K562 (cell line): ENCODE results near the gene NCOA4. TPM values are rescaled to one million over a fixed set of nuclear protein-coding genes. Genes with fewer than 3 reads are reported as not detected.

ENCODE experiments used
- BHLHE40 ChIP-seq: IDR thresholded peaks from 2 replicates; pipeline ENCODE4 v1.6.1; 2011; ENCODE audit warnings: low read length, improper control_type of control experiment
- E2F3 ChIP-seq: fragments of 250-450 bp; sonication (Bioruptor Pico); IDR thresholded peaks from 2 replicates; pipeline ENCODE4 v1.4.0; 2020; ENCODE audit warnings: mild to moderate bottlenecking
- ERF ChIP-seq: fragments of 450-650 bp; formaldehyde crosslinking; IDR thresholded peaks from 2 replicates; pipeline ENCODE4 v1.4.0; 2020; ENCODE audit warnings: mild to moderate bottlenecking, mixed read lengths
- FIP1L1 ChIP-seq: fragments of 200-400 bp; formaldehyde crosslinking; IDR thresholded peaks from 2 replicates; pipeline ENCODE4 v1.6.1; 2018; ENCODE audit warnings: mild to moderate bottlenecking, low read depth, low read length; ENCODE audit not compliant: poor library complexity, severe bottlenecking
- FOS ChIP-seq: IDR thresholded peaks from 3 replicates; pipeline ENCODE4 v1.6.1; 2011; ENCODE audit not compliant: insufficient read length; ENCODE audit errors: extremely low read depth
- FOXA1 ChIP-seq: fragments of 450-650 bp; IDR thresholded peaks from 2 replicates; pipeline ENCODE4 v1.6.1; 2016; ENCODE audit warnings: mild to moderate bottlenecking, borderline replicate concordance
- HDAC8 ChIP-seq: fragments of 450-650 bp; IDR thresholded peaks from 2 replicates; pipeline ENCODE4 v1.6.1; 2016; ENCODE audit warnings: mild to moderate bottlenecking, missing genetic modification characterization, moderate library complexity, missing compliant biosample characterization
- MECOM ChIP-seq: fragments of 250-450 bp; sonication (Bioruptor Pico); IDR thresholded peaks from 2 replicates; pipeline ENCODE4 v1.8.0; 2022; ENCODE audit warnings: inconsistent platforms
- MXI1 ChIP-seq: IDR thresholded peaks from 2 replicates; pipeline ENCODE4 v1.6.1; 2011; ENCODE audit warnings: low read depth, mild to moderate bottlenecking, improper control_type of control experiment, low read length
- RBM34 ChIP-seq: fragments of 200-400 bp; formaldehyde crosslinking; IDR thresholded peaks from 2 replicates; pipeline ENCODE4 v1.6.1; 2018; ENCODE audit warnings: low read length, borderline replicate concordance; ENCODE audit not compliant: insufficient read depth
- SOX6 ChIP-seq: fragments of 450-650 bp; IDR thresholded peaks from 2 replicates; pipeline ENCODE4 v1.6.1; 2014; ENCODE audit warnings: mild to moderate bottlenecking
- TARDBP ChIP-seq: fragments of 450-650 bp; IDR thresholded peaks from 2 replicates; pipeline ENCODE4 v1.6.1; 2016
- TFAM ChIP-seq: fragments of 250-450 bp; sonication (Bioruptor Pico); conservative IDR thresholded peaks from 2 replicates; pipeline ENCODE4 v1.5.0; 2021; ENCODE audit warnings: mild to moderate bottlenecking, moderate library complexity
- ZFP1 ChIP-seq: fragments of 450-650 bp; formaldehyde crosslinking; IDR thresholded peaks from 2 replicates; pipeline ENCODE4 v1.4.0; 2020; ENCODE audit warnings: mild to moderate bottlenecking, mixed read lengths
- ZNF133 ChIP-seq: fragments of 250-450 bp; sonication (Bioruptor Pico); IDR thresholded peaks from 2 replicates; pipeline ENCODE4 v1.4.0; 2020; ENCODE audit warnings: mild to moderate bottlenecking
- ZNF77 ChIP-seq: fragments of 250-450 bp; sonication (Bioruptor Pico); IDR thresholded peaks from 2 replicates; pipeline ENCODE4 v1.5.0; 2020
- polyA plus RNA-seq, 8 experiments: library from polyadenylated mRNA; depleted of rRNA in 4 of 8; stranded (reverse) in 5 of 8; unstranded in 3 of 8; fragments of >200 nt; fragmentation: Nextera tagmentation in 2 of 8; fragmentation: Illumina TruSeq in 1 of 8; extraction: Ambion mirVana in 2 of 8; extraction: Trizol in 1 of 8; gene quantifications; 2 replicates each; pipeline versions ENCODE4 v1.2.1 to v1.2.3, GENCODE V29; 2011 to 2014; ENCODE audit warnings: inconsistent platforms in 1 of 8, missing spikeins in 1 of 8
- total RNA-seq, 7 experiments: library from RNA; depleted of rRNA in 6 of 7; stranded (reverse); fragments of >200 nt in 6 of 7; fragmentation: Illumina TruSeq in 2 of 7; extraction: Trizol in 2 of 7; gene quantifications; 2 replicates each; pipeline versions ENCODE4 v1.2.1 to v1.2.3, GENCODE V29; 2011 to 2021; ENCODE audit warnings: low replicate concordance in 1 of 7
- TF ChIP-seq, protein P1 (sequence below): fragments of 250-450 bp; sonication (Bioruptor Pico); IDR thresholded peaks from 2 replicates; pipeline ENCODE4 v1.5.0; 2020; ENCODE audit warnings: mild to moderate bottlenecking, borderline replicate concordance
- TF ChIP-seq, protein P2 (sequence below), 2 experiments: fragments of 450-650 bp; IDR thresholded peaks; 2 replicates each; pipeline ENCODE4 v1.6.1; 2018; ENCODE audit warnings: mild to moderate bottlenecking in 2 of 2, low read depth in 1 of 2; ENCODE audit not compliant: partially characterized antibody in 2 of 2
- TF ChIP-seq, protein P3 (sequence below): sonication (generic); formaldehyde crosslinking; IDR thresholded peaks from 2 replicates; pipeline ENCODE4 v1.8.0; 2022; ENCODE audit warnings: missing genetic modification reagents, mild to moderate bottlenecking, borderline replicate concordance

Gene NCOA4
- total and polyA plus RNA-seq, 9 of the 15 experiments (the other 6 are each of a cell fraction or from before 2014, with no cell fraction given), result 89.8 to 283 (median 181) TPM

DNA sequence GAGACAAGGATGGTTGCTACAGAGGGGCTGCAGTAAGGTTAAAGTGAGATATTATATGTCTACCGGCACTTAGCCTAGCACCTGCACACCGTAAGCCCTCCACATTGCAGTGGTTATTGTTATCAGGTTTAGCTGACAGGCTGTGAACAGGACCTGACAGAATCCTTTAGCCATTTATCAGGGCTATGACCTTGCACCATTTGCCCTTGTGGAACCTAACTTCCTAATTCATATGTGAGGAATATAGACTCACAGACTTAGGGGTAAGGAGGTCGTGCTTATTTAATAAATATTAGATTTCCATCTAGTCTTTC, 10.1 kb downstream of the NCOA4 start (continued):
- no peak for TF ChIP-seq TARDBP
- TF ChIP-seq, protein P1, sequence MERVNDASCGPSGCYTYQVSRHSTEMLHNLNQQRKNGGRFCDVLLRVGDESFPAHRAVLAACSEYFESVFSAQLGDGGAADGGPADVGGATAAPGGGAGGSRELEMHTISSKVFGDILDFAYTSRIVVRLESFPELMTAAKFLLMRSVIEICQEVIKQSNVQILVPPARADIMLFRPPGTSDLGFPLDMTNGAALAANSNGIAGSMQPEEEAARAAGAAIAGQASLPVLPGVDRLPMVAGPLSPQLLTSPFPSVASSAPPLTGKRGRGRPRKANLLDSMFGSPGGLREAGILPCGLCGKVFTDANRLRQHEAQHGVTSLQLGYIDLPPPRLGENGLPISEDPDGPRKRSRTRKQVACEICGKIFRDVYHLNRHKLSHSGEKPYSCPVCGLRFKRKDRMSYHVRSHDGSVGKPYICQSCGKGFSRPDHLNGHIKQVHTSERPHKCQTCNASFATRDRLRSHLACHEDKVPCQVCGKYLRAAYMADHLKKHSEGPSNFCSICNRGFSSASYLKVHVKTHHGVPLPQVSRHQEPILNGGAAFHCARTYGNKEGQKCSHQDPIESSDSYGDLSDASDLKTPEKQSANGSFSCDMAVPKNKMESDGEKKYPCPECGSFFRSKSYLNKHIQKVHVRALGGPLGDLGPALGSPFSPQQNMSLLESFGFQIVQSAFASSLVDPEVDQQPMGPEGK (CRISPR knock-in tag), result no peak
- TF ChIP-seq FOXA1, result no peak
- no peak for TF ChIP-seq BHLHE40
- TF ChIP-seq FOS, result no peak
- TF ChIP-seq TFAM (CRISPR knock-in tag), result no peak
- no peak for TF ChIP-seq HDAC8 (tag)
- no peak for TF ChIP-seq ZFP1 (CRISPR knock-in tag)
- TF ChIP-seq MECOM (CRISPR knock-in tag), result no peak
- TF ChIP-seq RBM34, result no peak
- TF ChIP-seq, protein P2, sequence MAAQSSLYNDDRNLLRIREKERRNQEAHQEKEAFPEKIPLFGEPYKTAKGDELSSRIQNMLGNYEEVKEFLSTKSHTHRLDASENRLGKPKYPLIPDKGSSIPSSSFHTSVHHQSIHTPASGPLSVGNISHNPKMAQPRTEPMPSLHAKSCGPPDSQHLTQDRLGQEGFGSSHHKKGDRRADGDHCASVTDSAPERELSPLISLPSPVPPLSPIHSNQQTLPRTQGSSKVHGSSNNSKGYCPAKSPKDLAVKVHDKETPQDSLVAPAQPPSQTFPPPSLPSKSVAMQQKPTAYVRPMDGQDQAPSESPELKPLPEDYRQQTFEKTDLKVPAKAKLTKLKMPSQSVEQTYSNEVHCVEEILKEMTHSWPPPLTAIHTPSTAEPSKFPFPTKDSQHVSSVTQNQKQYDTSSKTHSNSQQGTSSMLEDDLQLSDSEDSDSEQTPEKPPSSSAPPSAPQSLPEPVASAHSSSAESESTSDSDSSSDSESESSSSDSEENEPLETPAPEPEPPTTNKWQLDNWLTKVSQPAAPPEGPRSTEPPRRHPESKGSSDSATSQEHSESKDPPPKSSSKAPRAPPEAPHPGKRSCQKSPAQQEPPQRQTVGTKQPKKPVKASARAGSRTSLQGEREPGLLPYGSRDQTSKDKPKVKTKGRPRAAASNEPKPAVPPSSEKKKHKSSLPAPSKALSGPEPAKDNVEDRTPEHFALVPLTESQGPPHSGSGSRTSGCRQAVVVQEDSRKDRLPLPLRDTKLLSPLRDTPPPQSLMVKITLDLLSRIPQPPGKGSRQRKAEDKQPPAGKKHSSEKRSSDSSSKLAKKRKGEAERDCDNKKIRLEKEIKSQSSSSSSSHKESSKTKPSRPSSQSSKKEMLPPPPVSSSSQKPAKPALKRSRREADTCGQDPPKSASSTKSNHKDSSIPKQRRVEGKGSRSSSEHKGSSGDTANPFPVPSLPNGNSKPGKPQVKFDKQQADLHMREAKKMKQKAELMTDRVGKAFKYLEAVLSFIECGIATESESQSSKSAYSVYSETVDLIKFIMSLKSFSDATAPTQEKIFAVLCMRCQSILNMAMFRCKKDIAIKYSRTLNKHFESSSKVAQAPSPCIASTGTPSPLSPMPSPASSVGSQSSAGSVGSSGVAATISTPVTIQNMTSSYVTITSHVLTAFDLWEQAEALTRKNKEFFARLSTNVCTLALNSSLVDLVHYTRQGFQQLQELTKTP (IDR thresholded peaks at IDR 0.05; ENCODE audit: low read depth in 1 of 2, partially characterized antibody in 2 of 2), result no peak
- TF ChIP-seq ZNF133, result no peak
- no peak for TF ChIP-seq ZNF77 (CRISPR knock-in tag)
- no peak for TF ChIP-seq FIP1L1
- no peak for TF ChIP-seq MXI1
- TF ChIP-seq, protein P3, sequence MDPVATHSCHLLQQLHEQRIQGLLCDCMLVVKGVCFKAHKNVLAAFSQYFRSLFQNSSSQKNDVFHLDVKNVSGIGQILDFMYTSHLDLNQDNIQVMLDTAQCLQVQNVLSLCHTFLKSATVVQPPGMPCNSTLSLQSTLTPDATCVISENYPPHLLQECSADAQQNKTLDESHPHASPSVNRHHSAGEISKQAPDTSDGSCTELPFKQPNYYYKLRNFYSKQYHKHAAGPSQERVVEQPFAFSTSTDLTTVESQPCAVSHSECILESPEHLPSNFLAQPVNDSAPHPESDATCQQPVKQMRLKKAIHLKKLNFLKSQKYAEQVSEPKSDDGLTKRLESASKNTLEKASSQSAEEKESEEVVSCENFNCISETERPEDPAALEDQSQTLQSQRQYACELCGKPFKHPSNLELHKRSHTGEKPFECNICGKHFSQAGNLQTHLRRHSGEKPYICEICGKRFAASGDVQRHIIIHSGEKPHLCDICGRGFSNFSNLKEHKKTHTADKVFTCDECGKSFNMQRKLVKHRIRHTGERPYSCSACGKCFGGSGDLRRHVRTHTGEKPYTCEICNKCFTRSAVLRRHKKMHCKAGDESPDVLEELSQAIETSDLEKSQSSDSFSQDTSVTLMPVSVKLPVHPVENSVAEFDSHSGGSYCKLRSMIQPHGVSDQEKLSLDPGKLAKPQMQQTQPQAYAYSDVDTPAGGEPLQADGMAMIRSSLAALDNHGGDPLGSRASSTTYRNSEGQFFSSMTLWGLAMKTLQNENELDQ (CRISPR knock-in tag), result no peak
- no peak for TF ChIP-seq ERF (CRISPR knock-in tag)
- peak; percentile 68 for TF ChIP-seq SOX6
- no peak for TF ChIP-seq E2F3 (CRISPR knock-in tag)
